ENCODE measurements around the gene CSTPP1.

The CSTPP1 gene

GRCh38 chr11:47149782-47150181, 213.2 kb downstream of the CSTPP1 start:
- Mint-ChIP-seq H3K4me1 (peaks cover 25% of the 10 kb centered on the region), H3K27ac (no peak overlapping the region), H3K4me3 (no peak overlapping the region), H3K27me3 (no peaks in the 10 kb centered on the region), H3K36me3 (no peaks in the 10 kb centered on the region), H3K9me3 (no peaks in the 10 kb centered on the region)

DNA sequence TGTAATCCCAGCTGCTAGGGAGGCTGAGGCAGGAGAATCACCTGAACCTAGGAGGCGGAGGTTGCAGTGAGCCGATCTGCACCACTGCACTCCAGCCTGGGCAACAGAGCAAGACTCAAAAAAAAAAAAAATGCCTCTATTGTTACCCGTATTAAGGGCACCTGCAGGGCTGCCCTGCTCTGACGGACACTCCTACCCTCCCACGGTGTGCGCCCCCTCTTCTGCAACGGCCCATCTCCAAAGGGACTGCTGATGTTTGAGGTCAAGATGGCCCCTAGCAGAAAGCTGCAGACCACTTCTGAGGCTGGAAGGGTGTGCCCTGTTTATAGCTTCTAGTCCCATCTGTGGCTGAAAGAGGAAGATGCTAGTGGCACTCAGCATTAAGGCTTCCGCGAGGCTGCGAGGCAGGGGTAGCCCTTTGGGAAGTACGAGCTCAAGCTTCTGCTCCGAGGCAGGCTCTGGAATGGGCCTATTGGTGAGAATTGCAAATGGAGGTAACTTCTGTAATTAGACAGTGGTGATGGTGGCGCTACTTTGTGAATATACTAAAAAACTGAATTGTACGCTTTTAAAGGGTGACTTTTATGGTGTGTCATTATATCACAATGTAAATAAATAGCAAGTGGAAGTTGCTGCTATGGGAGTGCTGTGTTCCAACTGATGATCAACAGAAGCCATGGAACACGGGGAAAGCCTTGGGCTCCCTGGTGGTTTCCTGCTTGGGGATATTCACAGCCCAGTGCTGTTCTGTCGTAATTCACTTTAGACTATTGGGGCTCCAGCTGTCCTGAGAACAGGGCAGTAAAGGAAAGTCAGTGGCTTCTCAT, 215.8 kb downstream of the CSTPP1 start:
- peaks cover 36% of the 10 kb centered on the region for H3K4me1 Mint-ChIP-seq

GRCh38 chr11:47152953-47153950, 216.7 kb downstream of the CSTPP1 start:
- Mint-ChIP-seq H3K9me3 (no peaks in the 10 kb centered on the region), H3K4me1 (peaks cover 36% of the 10 kb centered on the region), H3K27ac (peak overlapping the region; percentile 93), H3K4me3 (peak overlapping the region; percentile 75), H3K36me3 (no peaks in the 10 kb centered on the region), H3K27me3 (no peaks in the 10 kb centered on the region)

More for the DNA sequence above, 215.8 kb downstream of the CSTPP1 start:
- Mint-ChIP-seq H3K27ac (peak overlapping the region; percentile 18), H3K9me3 (no peaks in the 10 kb centered on the region), H3K4me3 (no peak overlapping the region), H3K36me3 (no peaks in the 10 kb centered on the region), H3K27me3 (no peaks in the 10 kb centered on the region)

DNA sequence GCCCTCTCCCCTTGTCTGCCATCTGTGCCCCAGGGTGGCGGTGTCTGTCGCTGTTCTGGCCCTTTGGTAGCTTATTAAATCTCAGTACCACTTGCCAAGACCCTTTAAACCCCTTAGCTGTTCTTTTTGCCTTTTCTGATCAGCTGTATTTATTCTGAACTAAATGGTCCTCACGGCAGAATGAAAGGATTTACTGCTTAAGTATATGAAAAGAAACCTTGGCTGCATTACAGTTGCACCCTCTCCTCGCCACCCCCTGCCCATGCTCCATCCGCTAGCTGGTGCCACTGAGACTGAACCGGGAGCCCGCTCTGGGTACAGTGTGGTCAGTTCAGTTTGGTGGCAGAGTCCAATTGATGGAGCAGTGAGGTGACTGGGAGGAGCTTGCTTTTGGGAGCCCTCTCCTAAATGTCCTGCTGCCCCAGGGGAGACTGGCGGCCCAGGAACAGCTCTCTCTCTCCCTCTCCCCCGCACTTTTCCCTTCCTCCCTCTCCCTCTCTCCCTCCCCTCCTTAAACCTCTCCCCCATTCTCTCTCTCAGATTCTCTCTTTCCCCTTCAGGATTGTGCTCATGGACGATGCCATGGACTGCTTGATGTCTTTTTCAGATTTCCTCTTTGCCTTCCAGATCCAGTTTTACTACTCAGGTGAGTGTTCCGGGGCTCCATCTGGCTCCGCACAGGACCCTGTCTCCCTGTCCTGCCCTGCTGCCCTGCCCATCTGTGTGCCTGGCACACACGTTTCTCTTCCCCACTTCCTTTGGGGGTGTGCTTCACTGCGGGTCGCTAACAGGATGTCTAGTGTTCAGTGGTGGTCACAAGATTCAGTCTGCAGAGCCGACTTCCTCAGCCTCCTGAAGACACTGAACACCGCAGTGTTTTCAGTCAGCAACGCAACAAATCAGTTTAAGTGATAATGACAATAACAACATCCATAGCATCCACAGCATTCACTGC, 218.3 kb downstream of the CSTPP1 start:
- no peaks in the 10 kb centered on the region for H3K27me3 Mint-ChIP-seq
- H3K4me1 Mint-ChIP-seq = peaks cover 36% of the 10 kb centered on the region
- peak overlapping the region; percentile 84 for H3K27ac Mint-ChIP-seq
- peak overlapping the region; percentile 48 for H3K4me3 Mint-ChIP-seq
- no peaks in the 10 kb centered on the region for H3K36me3 Mint-ChIP-seq
- no peaks in the 10 kb centered on the region for H3K9me3 Mint-ChIP-seq

DNA sequence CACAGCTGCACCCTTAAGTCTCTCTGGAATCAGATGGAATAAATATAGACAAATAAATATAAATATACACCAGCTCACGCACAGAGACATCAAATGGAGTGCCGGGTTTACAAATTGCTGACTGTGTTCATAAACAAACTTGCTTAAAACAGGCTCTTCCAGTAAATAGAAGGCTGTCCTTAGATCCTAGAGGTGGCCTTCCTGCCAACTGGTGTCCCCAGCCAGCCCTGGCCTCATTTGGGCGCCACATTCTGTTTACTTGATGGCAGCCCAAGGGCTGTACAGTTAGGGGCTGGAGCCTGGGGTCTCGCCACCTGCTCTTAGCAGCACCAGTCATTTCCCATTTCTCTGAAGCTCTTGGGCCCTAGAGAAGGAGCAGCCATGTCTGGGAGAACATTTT, 219.3 kb downstream of the CSTPP1 start:
- Mint-ChIP-seq H3K4me3 (no peak overlapping the region), H3K27me3 (no peaks in the 10 kb centered on the region), H3K27ac (no peak overlapping the region)

DNA sequence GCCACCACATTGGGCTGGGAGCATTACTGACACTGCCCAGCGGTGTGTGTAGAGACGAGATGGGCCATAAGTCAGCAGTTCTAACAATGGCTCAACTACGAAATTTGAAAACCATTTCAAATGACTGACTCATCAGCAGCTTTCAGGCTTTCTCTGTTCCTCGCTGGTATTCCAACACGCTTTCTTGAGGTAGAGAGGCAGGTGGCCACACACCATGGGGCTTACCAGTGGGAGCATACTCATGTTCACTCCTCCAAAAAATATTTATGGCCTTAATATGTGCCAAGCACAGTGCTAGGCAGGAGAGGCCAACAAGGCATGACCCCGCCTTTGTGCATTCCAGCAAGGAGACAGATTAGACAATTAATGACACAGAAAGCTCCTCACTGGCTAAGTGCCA, 219.8 kb downstream of the CSTPP1 start:
- Mint-ChIP-seq H3K4me3 (no peak overlapping the region), H3K36me3 (no peaks in the 10 kb centered on the region), H3K9me3 (no peaks in the 10 kb centered on the region), H3K27ac (no peak overlapping the region), H3K4me1 (peaks cover 36% of the 10 kb centered on the region), H3K27me3 (no peaks in the 10 kb centered on the region)

More for the DNA sequence above, 219.3 kb downstream of the CSTPP1 start:
- Mint-ChIP-seq H3K9me3 (no peaks in the 10 kb centered on the region), H3K36me3 (no peaks in the 10 kb centered on the region), H3K4me1 (peaks cover 36% of the 10 kb centered on the region)

DNA sequence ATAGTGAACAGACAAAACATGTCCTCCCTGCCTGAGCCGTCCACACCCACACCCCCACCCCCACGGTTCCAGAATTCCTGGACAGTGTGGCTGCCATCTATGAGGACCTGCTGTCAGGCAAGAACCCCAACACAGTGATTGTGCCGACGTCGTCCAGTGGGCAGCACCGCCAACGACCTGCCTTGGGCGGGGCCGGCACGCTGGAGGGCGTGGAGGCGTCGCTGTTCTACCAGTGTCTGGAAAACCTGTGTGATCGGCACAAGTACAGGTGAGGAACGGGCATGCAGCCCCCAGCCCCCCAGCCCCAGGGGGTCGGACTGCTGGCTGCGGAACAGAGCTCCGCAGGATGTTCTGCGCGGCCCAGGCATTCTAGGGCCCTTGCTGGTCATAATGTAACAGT, 220.4 kb downstream of the CSTPP1 start:
- Mint-ChIP-seq H3K27me3 (no peaks in the 10 kb centered on the region), H3K36me3 (no peaks in the 10 kb centered on the region), H3K27ac (no peak overlapping the region), H3K4me1 (peaks cover 36% of the 10 kb centered on the region), H3K9me3 (no peaks in the 10 kb centered on the region), H3K4me3 (no peak overlapping the region)

GRCh38 chr11:47157805-47158204, 221.2 kb downstream of the CSTPP1 start:
- peaks cover 30% of the 10 kb centered on the region for H3K4me1 Mint-ChIP-seq
- no peak overlapping the region for H3K4me3 Mint-ChIP-seq
- no peaks in the 10 kb centered on the region for H3K36me3 Mint-ChIP-seq
- no peaks in the 10 kb centered on the region for H3K9me3 Mint-ChIP-seq
- no peaks in the 10 kb centered on the region for H3K27me3 Mint-ChIP-seq
- no peak overlapping the region for H3K27ac Mint-ChIP-seq

- Mint-ChIP-seq H3K27me3 (no peaks in the 10 kb centered on the region), H3K36me3 (no peaks in the 10 kb centered on the region), H3K4me1 (peaks cover 26% of the 10 kb centered on the region), H3K9me3 (no peaks in the 10 kb centered on the region), H3K27ac (no peak overlapping the region), H3K4me3 (no peak overlapping the region)
Measured at GRCh38 chr11:47158242-47158641, 221.7 kb downstream of the CSTPP1 start.

- Mint-ChIP-seq H3K4me1 (peaks cover 2% of the 10 kb centered on the region), H3K27me3 (no peaks in the 10 kb centered on the region), H3K4me3 (no peak overlapping the region), H3K36me3 (no peaks in the 10 kb centered on the region), H3K9me3 (no peaks in the 10 kb centered on the region), H3K27ac (no peak overlapping the region)
Measured at GRCh38 chr11:47160753-47161133, 224.2 kb downstream of the CSTPP1 start.

DNA sequence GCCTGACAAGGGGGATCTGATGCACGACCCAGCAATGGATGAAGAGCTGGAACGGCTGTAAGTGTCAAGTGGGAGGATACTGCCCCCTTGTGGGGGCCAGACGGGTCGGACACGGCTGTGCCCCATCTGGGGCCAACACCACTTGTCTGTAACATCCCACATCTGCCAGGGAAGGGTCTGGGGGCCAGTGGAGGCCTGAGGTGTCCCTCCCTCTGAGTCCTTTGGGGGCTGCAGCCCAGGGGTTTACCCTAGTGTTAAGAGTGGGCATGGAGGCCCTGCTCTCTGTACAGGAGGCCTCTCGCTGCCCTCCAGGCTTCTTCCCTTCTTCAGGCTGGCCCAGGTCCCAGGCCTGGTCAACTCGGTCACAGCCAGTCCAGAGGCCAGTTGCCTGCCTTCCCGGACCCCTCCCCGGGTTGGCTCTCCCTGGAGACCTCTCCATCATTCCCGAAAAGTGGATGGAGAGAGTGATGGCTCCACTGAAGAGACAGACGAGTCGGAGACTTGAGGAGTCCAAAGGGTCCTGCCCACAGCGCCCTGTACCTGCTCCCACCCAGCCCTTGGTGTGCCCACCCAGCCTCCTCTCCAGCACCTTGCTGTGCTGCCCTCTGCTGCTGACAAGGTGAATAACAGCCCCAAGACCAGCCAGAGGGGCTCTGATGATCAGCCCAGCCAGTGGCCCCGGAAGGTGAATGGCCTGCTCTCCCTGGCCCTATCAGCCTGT, 224.7 kb downstream of the CSTPP1 start:
- Mint-ChIP-seq H3K9me3 (no peaks in the 10 kb centered on the region), H3K36me3 (no peaks in the 10 kb centered on the region), H3K27ac (no peak overlapping the region), H3K27me3 (no peaks in the 10 kb centered on the region), H3K4me3 (no peak overlapping the region), H3K4me1 (no peaks in the 10 kb centered on the region)

DNA sequence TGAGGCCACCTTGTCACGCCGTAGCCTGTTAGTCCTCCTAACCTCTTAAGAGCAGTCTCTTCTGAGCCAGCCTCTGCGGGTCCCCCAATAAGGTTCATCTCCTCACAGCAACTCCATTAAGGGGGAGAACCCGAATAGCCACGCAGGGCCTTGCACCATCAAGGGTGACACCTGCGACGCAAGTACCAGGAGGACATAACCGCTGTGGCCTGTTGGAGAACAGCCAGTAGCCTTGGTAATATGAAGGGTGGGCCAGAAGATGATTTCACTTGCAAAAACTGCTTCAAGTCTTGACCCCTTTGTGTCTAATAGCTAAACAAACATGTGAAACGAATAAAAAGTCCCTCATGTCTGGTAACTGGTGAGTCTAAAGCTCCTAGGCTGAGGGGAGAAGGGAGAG, 225.3 kb downstream of the CSTPP1 start:
- H3K9me3 Mint-ChIP-seq = no peaks in the 10 kb centered on the region
- no peak overlapping the region for H3K27ac Mint-ChIP-seq
- H3K27me3 Mint-ChIP-seq = no peaks in the 10 kb centered on the region
- no peaks in the 10 kb centered on the region for H3K4me1 Mint-ChIP-seq
- H3K36me3 Mint-ChIP-seq = no peaks in the 10 kb centered on the region
- H3K4me3 Mint-ChIP-seq = no peak overlapping the region

DNA sequence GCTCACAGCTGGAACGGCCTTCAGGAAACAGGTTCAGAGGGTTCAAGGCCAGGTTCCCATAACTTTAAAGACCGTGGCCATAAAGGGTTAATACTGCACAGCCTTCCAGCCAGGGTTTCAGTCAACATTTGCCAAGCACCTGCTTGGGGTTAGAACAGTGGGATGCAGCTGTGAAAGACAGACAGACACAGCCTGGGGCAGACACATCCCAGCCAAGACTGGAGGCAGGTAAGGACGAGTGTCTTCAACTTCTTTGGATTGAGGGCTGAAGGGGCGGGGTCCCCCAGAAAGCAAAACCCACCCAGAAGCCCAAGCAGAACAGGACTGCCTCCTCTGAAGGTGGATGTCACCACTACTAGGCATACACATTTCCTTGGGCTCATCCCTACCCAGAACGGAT, 225.9 kb downstream of the CSTPP1 start:
- H3K27me3 Mint-ChIP-seq = no peaks in the 10 kb centered on the region
- H3K4me3 Mint-ChIP-seq = no peak overlapping the region
- no peak overlapping the region for H3K27ac Mint-ChIP-seq
- H3K9me3 Mint-ChIP-seq = no peaks in the 10 kb centered on the region
- H3K4me1 Mint-ChIP-seq = no peaks in the 10 kb centered on the region
- H3K36me3 Mint-ChIP-seq = no peaks in the 10 kb centered on the region

GRCh38 chr11:47163193-47163592, 226.6 kb downstream of the CSTPP1 start:
- Mint-ChIP-seq H3K9me3 (no peaks in the 10 kb centered on the region), H3K36me3 (no peaks in the 10 kb centered on the region), H3K4me3 (no peak overlapping the region), H3K27ac (no peak overlapping the region), H3K4me1 (no peaks in the 10 kb centered on the region), H3K27me3 (no peaks in the 10 kb centered on the region)
